T-helper 1 cell treated with Interleukin-12 subunit alpha and Interleukin-12 subunit beta and Interleukin-4 antibody, amounts not matched to agents 30 ng/mL and 1 ng/mL, for 36 hours (primary cell): Measurements from ENCODE around the gene TFDP2. TPM values are rescaled to one million over a fixed set of nuclear protein-coding genes. Genes with fewer than 3 reads are reported as not detected.
"Not testable (repeated sequence)": the region's sequence is repeated elsewhere in the genome, so short reads cannot be mapped to it uniquely, and the experiment has no call there.

Experiments
- intact Hi-C: fragments of 100-400 bp; cut with micrococcal nuclease; formaldehyde crosslinking; loops from one replicate; pipeline ENCODE4 v1.15.1; 2024
- total RNA-seq: library from RNA; stranded (reverse); gene quantifications from 2 replicates; pipeline ENCODE4 v1.2.3, GENCODE V29; 2022

TFDP2 gene
- total RNA-seq: 28.2 and 29.3 TPM in 2 replicates

- intact Hi-C loops: loop anchor here (1.0 to 5.0 kb wide), 17 partner anchors 22 to 918 kb away; partner anchors contain the start of genes ATP1B3, ATR, GK5 and PLS1
Observed at GRCh38 chr3:142148792-142149672, at the start of gene TFDP2. Gene TFDP2, minus strand, starts transcription at chr3:142149544. Its CDS starts 47,795 bp downstream, at chr3:142101749.

GRCh38 chr3:142188846-142189245 lies 39.5 kb upstream of the TFDP2 start:
- intact Hi-C loops: no loop called here

- intact Hi-C loops: loop anchor here (1.0 kb wide), 1 partner anchor 99 kb away; no protein-coding TSS in a partner anchor
Observed at GRCh38 chr3:142180761-142181362, 31.5 kb upstream of the TFDP2 start.

- intact Hi-C loops: no loop called here
Observed at GRCh38 chr3:142175478-142175877, 26.1 kb upstream of the TFDP2 start.

GRCh38 chr3:142174559-142174958 lies 25.2 kb upstream of the TFDP2 start:
- intact Hi-C loops: no loop called here

GRCh38 chr3:142168514-142168913 lies 19.2 kb upstream of the TFDP2 start:
- intact Hi-C loops: no loop called here

- intact Hi-C loops: no loop called here
Observed at GRCh38 chr3:142165194-142165593, 15.8 kb upstream of the TFDP2 start.

- intact Hi-C loops: no loop called here
Observed at GRCh38 chr3:142159083-142159740, 9.9 kb upstream of the TFDP2 start.

- intact Hi-C loops: no loop called here
Observed at GRCh38 chr3:142154186-142154585, 4.8 kb upstream of the TFDP2 start.

GRCh38 chr3:142152384-142152783 lies 3.0 kb upstream of the TFDP2 start:
- intact Hi-C loops: no loop called here

GRCh38 chr3:142151828-142152227 lies 2.5 kb upstream of the TFDP2 start:
- intact Hi-C loops: no loop called here

GRCh38 chr3:142151240-142151639 lies 1.9 kb upstream of the TFDP2 start:
- intact Hi-C loops: no loop called here

GRCh38 chr3:142150271-142150670 lies 927 bp upstream of the TFDP2 start:
- intact Hi-C loops: no loop called here

- intact Hi-C loops: loop anchor here (1.0 to 5.0 kb wide), 17 partner anchors 23 to 918 kb away; partner anchors contain the start of genes ATP1B3, ATR, GK5 and PLS1
Observed at GRCh38 chr3:142149673-142149992, 289 bp upstream of the TFDP2 start.

- intact Hi-C loops: loop anchor here (2.0 to 5.0 kb wide), 9 partner anchors 21 to 853 kb away; partner anchors contain the start of genes ATP1B3, RASA2, TRPC1 and U2SURP
Observed at GRCh38 chr3:142148044-142148791, 1.1 kb downstream of the TFDP2 start.

GRCh38 chr3:142144587-142144986 lies 4.8 kb downstream of the TFDP2 start:
- intact Hi-C loops: not testable (repeated sequence)

GRCh38 chr3:142140608-142141285 lies 8.6 kb downstream of the TFDP2 start:
- intact Hi-C loops: not testable (repeated sequence)

GRCh38 chr3:142137089-142137488 lies 12.3 kb downstream of the TFDP2 start:
- intact Hi-C loops: not testable (repeated sequence)

- intact Hi-C loops: no loop called here
Observed at GRCh38 chr3:142134799-142135325, 14.5 kb downstream of the TFDP2 start.

GRCh38 chr3:142129516-142130171 lies 19.7 kb downstream of the TFDP2 start:
- intact Hi-C loops: loop anchor here (5.0 kb wide), 1 partner anchor 167 kb away; no protein-coding TSS in a partner anchor
